ENCODE measurements around the gene EME1.

DNA sequence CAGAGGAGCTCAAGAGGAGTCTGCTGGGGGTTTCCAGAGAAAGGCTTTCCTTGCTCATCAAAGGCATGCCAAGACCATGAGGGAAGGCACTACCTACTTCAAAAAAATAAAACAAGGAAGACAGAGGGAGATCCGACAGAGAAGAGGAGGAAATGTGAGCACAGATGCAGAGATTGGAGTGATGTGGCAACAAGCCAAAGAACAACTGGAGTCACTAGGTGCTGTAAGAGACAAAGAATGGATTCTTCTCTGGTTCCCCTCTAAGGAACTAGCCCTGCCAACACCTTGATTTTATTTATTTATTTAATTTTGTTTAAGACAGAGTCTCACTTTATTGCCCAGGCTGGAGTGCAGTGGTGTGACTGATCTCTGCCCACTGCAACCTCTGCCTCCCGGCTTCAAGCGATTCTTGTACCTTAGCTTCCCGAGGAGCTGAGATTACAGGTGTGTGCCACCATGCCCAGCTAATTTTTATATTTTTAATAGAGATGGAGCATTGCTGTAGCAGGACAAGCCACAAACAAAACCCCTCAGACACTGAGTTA, 39.2 kb downstream of the EME1 start:
- TF ChIP-seq, protein P1, sequence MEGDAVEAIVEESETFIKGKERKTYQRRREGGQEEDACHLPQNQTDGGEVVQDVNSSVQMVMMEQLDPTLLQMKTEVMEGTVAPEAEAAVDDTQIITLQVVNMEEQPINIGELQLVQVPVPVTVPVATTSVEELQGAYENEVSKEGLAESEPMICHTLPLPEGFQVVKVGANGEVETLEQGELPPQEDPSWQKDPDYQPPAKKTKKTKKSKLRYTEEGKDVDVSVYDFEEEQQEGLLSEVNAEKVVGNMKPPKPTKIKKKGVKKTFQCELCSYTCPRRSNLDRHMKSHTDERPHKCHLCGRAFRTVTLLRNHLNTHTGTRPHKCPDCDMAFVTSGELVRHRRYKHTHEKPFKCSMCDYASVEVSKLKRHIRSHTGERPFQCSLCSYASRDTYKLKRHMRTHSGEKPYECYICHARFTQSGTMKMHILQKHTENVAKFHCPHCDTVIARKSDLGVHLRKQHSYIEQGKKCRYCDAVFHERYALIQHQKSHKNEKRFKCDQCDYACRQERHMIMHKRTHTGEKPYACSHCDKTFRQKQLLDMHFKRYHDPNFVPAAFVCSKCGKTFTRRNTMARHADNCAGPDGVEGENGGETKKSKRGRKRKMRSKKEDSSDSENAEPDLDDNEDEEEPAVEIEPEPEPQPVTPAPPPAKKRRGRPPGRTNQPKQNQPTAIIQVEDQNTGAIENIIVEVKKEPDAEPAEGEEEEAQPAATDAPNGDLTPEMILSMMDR (IDR thresholded peaks at IDR 0.05; ENCODE audit: low read length), result no peak
- TF ChIP-seq EZH2phosphoT487 (IDR thresholded peaks at IDR 0.05; ENCODE audit: low read length), result no peak
